Stomach (tissue), 4 donors: Measurements from ENCODE around the gene FMO4.

ENCODE experiments used
- EP300 ChIP-seq: sonication (generic); formaldehyde crosslinking; IDR thresholded peaks from one replicate; pipeline ENCODE4 v1.6.1; 2017; ENCODE audit warnings: antibody characterized with exemption
- POLR2A ChIP-seq, 4 donors: fragments of 450-650 bp; IDR thresholded peaks; one replicate each; pipeline ENCODE4 v1.6.1; 2016; ENCODE audit warnings: antibody characterized with exemption in 4 of 4, control low read depth in 2 of 4, mild to moderate bottlenecking in 1 of 4, moderate library complexity in 1 of 4
- POLR2AphosphoS5 ChIP-seq, 3 donors: sonication (generic); formaldehyde crosslinking; IDR thresholded peaks; one replicate each; pipeline ENCODE4 v1.6.1; 2016; ENCODE audit warnings: antibody characterized with exemption in 3 of 3
- TF ChIP-seq, protein P1 (sequence below), 7 experiments: fragments of 450-650 bp in 4 of 7; fragments of 200-600 bp in 3 of 7; sonication (generic) in 3 of 7; IDR thresholded peaks; one replicate each; pipeline ENCODE4 v1.5.1; 2016 to 2019; ENCODE audit warnings: antibody characterized with exemption in 7 of 7, control low read depth in 2 of 7, mild to moderate bottlenecking in 1 of 7

DNA sequence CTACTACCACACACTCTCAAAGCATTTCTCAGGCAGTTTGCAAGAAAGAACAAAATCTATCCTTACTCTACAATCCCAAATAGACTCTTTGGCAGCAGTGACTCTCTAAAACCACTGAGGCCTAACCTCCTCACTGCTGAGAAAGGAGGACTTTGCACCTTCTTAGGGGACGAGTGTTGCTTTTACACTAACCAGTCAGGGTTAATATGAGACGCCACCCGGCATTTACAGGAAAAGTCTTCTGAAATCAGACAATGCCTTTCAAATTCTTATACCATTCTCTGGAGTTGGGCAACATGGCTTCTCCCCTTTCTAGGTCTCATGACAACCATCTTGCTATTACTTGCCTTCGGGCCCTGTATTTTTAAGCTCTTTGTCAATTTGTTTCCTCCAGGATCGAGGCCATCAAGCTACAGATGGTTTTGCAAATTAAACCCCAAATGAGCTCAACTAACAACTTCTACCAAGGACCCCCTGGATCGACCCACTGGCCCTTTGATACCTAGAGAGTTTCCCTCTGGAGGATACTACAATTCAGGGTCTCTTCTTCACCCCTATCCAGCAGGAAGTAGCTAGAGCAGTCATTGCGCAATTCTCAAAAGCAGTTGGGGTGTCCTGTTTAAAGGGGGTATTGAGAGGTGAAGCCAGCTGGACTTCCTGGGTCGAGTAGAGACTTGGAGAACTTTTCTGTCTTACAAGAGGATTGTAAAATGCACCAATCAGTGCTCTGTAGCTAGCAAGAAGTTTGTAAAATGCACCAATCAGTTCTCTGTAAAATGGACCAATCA lies 2.0 kb upstream of the FMO4 start:
- TF ChIP-seq, protein P1, sequence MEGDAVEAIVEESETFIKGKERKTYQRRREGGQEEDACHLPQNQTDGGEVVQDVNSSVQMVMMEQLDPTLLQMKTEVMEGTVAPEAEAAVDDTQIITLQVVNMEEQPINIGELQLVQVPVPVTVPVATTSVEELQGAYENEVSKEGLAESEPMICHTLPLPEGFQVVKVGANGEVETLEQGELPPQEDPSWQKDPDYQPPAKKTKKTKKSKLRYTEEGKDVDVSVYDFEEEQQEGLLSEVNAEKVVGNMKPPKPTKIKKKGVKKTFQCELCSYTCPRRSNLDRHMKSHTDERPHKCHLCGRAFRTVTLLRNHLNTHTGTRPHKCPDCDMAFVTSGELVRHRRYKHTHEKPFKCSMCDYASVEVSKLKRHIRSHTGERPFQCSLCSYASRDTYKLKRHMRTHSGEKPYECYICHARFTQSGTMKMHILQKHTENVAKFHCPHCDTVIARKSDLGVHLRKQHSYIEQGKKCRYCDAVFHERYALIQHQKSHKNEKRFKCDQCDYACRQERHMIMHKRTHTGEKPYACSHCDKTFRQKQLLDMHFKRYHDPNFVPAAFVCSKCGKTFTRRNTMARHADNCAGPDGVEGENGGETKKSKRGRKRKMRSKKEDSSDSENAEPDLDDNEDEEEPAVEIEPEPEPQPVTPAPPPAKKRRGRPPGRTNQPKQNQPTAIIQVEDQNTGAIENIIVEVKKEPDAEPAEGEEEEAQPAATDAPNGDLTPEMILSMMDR (IDR thresholded peaks at IDR 0.05) = no peak
- no peak for TF ChIP-seq POLR2A (IDR thresholded peaks at IDR 0.05)
- TF ChIP-seq POLR2AphosphoS5 (IDR thresholded peaks at IDR 0.05) = no peak
- no peak for TF ChIP-seq EP300
